OCI-LY1 (cell line): Measurements from ENCODE around the gene U2AF1L4.
A peak's percentile ranks its signal among the peaks of the same experiment; 100 is the strongest.

Experiments used
- H2AFZ ChIP-seq: fragments of 200-600 bp; sonication (generic), shearing (Covaris generic); 2 replicates; pipeline ENCODE4 v1.6.0; 2014; ENCODE audit warnings: antibody characterized with exemption, mild to moderate bottlenecking, low read length
- H3F3A ChIP-seq: fragments of 200-600 bp; sonication (generic), shearing (Covaris generic); 2 replicates; pipeline ENCODE4 v1.6.0; 2014; ENCODE audit warnings: mild to moderate bottlenecking, antibody characterized with exemption, low read length, moderate library complexity; ENCODE audit not compliant: insufficient read depth
- H3K27ac ChIP-seq: fragments of 200-600 bp; sonication (generic); 2 replicates; pipeline ENCODE4 v1.5.1; 2014; ENCODE audit warnings: low read length, mixed run types, mild to moderate bottlenecking, low read depth; ENCODE audit not compliant: poor library complexity, severe bottlenecking
- H3K27me3 ChIP-seq: fragments of 200-600 bp; sonication (generic); 2 replicates; pipeline ENCODE4 v1.6.0; 2014; ENCODE audit warnings: antibody characterized with exemption, mild to moderate bottlenecking, low read length, moderate library complexity; ENCODE audit not compliant: insufficient read depth
- H3K36me3 ChIP-seq: fragments of 200-600 bp; sonication (generic); 2 replicates; pipeline ENCODE4 v1.6.1; 2014; ENCODE audit warnings: mild to moderate bottlenecking, antibody characterized with exemption, low read length, moderate library complexity, mixed read lengths; ENCODE audit not compliant: insufficient read depth
- H3K4me1 ChIP-seq: fragments of 200-600 bp; sonication (generic); 2 replicates; pipeline ENCODE4 v1.5.1; 2014; ENCODE audit warnings: mild to moderate bottlenecking, low read length, moderate library complexity; ENCODE audit not compliant: insufficient read depth, severe bottlenecking
- H3K4me2 ChIP-seq: fragments of 200-600 bp; sonication (generic), shearing (Covaris generic); 2 replicates; pipeline ENCODE4 v1.6.1; 2014; ENCODE audit warnings: low read length
- H3K4me3 ChIP-seq: fragments of 200-600 bp; sonication (generic); 2 replicates; pipeline ENCODE4 v1.5.1; 2014; ENCODE audit warnings: low read length, low read depth, mild to moderate bottlenecking, mixed read lengths; ENCODE audit not compliant: poor library complexity, severe bottlenecking
- H3K79me2 ChIP-seq: fragments of 200-600 bp; shearing (Covaris generic); 2 replicates; pipeline ENCODE4 v1.6.1; 2016; ENCODE audit warnings: mixed run types, low read length, mixed read lengths; ENCODE audit not compliant: insufficient read depth
- H3K9ac ChIP-seq: fragments of 200-600 bp; sonication (generic), shearing (Covaris generic); 2 replicates; pipeline ENCODE4 v1.6.1; 2014; ENCODE audit warnings: mild to moderate bottlenecking, low read length, mixed read lengths
- H3K9me2 ChIP-seq: fragments of 200-600 bp; sonication (generic), shearing (Covaris generic); 2 replicates; pipeline ENCODE4 v1.6.1; 2014; ENCODE audit warnings: low read depth, mild to moderate bottlenecking, low read length, mixed read lengths
- H3K9me3 ChIP-seq: fragments of 200-600 bp; shearing (Covaris generic); 2 replicates; pipeline ENCODE4 v1.6.1; 2014; ENCODE audit warnings: low read length, mixed read lengths
- H4K20me1 ChIP-seq: fragments of 200-600 bp; sonication (generic), shearing (Covaris generic); 2 replicates; pipeline ENCODE4 v1.6.0; 2016; ENCODE audit warnings: mild to moderate bottlenecking, low read length; ENCODE audit not compliant: insufficient read depth
- CTCF ChIP-seq: fragments of 200-600 bp; sonication (generic), shearing (Covaris generic); IDR thresholded peaks from 2 replicates; pipeline ENCODE4 v1.5.1; 2017; ENCODE audit warnings: mild to moderate bottlenecking, antibody characterized with exemption, low read length, moderate library complexity, mixed read lengths
- EZH2 ChIP-seq: fragments of 200-600 bp; sonication (generic), shearing (Covaris generic); IDR thresholded peaks from 2 replicates; pipeline ENCODE4 v1.8.0; 2017; ENCODE audit warnings: borderline replicate concordance, mixed run types, mild to moderate bottlenecking, antibody characterized with exemption, low read length, moderate library complexity, mixed read lengths

Gene U2AF1L4

GRCh38 chr19:35740108-35740422 lies 5.2 kb downstream of the U2AF1L4 start:
- no peaks in the 10 kb centered on the region for H3K9me2 ChIP-seq
- H3K27me3 ChIP-seq: no peaks in the 10 kb centered on the region
- H4K20me1 ChIP-seq: no peaks in the 10 kb centered on the region
- no peaks in the 10 kb centered on the region for H3K79me2 ChIP-seq
- peak overlapping the region; percentile 71 for H3K4me3 ChIP-seq
- no peak overlapping the region for H2AFZ ChIP-seq
- peaks cover 37% of the 10 kb centered on the region for H3K36me3 ChIP-seq
- H3K4me1 ChIP-seq: peaks cover 46% of the 10 kb centered on the region
- peak overlapping the region; percentile 98 for H3K4me2 ChIP-seq
- H3K27ac ChIP-seq: no peak overlapping the region
- no peaks in the 10 kb centered on the region for H3F3A ChIP-seq
- no peak for TF ChIP-seq EZH2
- H3K9me3 ChIP-seq: no peaks in the 10 kb centered on the region
- peak overlapping the region; percentile 72 for H3K9ac ChIP-seq

- Histone ChIP-seq H2AFZ (no peak overlapping the region), H3K4me2 (peak overlapping the region; percentile 98), H3K79me2 (no peaks in the 10 kb centered on the region), H3K27me3 (no peaks in the 10 kb centered on the region), H3K9me2 (no peaks in the 10 kb centered on the region), H3K36me3 (peaks cover 42% of the 10 kb centered on the region), H3K4me1 (peaks cover 45% of the 10 kb centered on the region), H4K20me1 (no peaks in the 10 kb centered on the region), H3K9me3 (no peaks in the 10 kb centered on the region), H3F3A (no peaks in the 10 kb centered on the region), H3K4me3 (peak overlapping the region; percentile 71), H3K27ac (no peak overlapping the region), H3K9ac (peak overlapping the region; percentile 72)
- TF ChIP-seq CTCF: no peak
- TF ChIP-seq EZH2: no peak
These were observed 5.7 kb downstream of the U2AF1L4 start for GRCh38 chr19:35739275-35740107.

- peaks cover 49% of the 10 kb centered on the region for H3K36me3 ChIP-seq
- no peak overlapping the region for H3K4me3 ChIP-seq
- H3K9me3 ChIP-seq: no peaks in the 10 kb centered on the region
- peaks cover 39% of the 10 kb centered on the region for H3K4me1 ChIP-seq
- H3K27ac ChIP-seq: no peak overlapping the region
- no peak overlapping the region for H2AFZ ChIP-seq
- TF ChIP-seq EZH2: no peak
- no peak for TF ChIP-seq CTCF
- H3K9ac ChIP-seq: no peak overlapping the region
- H4K20me1 ChIP-seq: no peaks in the 10 kb centered on the region
- H3K79me2 ChIP-seq: no peaks in the 10 kb centered on the region
- no peaks in the 10 kb centered on the region for H3F3A ChIP-seq
- H3K4me2 ChIP-seq: no peak overlapping the region
- H3K27me3 ChIP-seq: no peaks in the 10 kb centered on the region
- H3K9me2 ChIP-seq: no peaks in the 10 kb centered on the region
These were observed 6.4 kb downstream of the U2AF1L4 start for GRCh38 chr19:35738887-35739229.
